HEK293 (cell line): ENCODE data around the gene APC2.

Experiments used
- CTCF ChIA-PET: fragments of 350-600 bp; formaldehyde crosslinking; extraction: SDS; loops from one replicate; lab custom pipeline; 2021; ENCODE audit warnings: antibody characterized with exemption; lab: Yijun Ruan, JAX
- POLR2A ChIA-PET: fragments of 300-600 bp; formaldehyde crosslinking; extraction: SDS; loops from one replicate; lab custom pipeline; 2020; ENCODE audit warnings: antibody characterized with exemption, inconsistent platforms; lab: Yijun Ruan, JAX
- H3K27ac ChIP-seq: fragments of 200-500 bp; sonication (Bioruptor generic); 2 replicates; pipeline ENCODE4 v1.5.1; 2014; ENCODE audit warnings: low read depth, low read length, control low read depth, inconsistent platforms; ENCODE audit errors: extremely low read depth
- H3K36me3 ChIP-seq, 2 experiments: fragments of 200-500 bp in 1 of 2; sonication (Bioruptor generic) in 1 of 2; 1 replicate in 1 of 2; 2 replicates in 1 of 2; pipeline ENCODE4 v1.5.1; 2014 to 2017; ENCODE audit warnings: inconsistent platforms in 2 of 2, low read length in 2 of 2; ENCODE audit not compliant: control insufficient read depth in 2 of 2, insufficient read depth in 1 of 2
- H3K4me1 ChIP-seq: fragments of 200-500 bp; sonication (Bioruptor generic); 2 replicates; pipeline ENCODE4 v1.5.1; 2014; ENCODE audit warnings: mild to moderate bottlenecking, low read length, inconsistent platforms; ENCODE audit not compliant: control insufficient read depth, insufficient read depth
- H3K4me3 ChIP-seq: 2 replicates; pipeline ENCODE4 v1.5.1; 2011; ENCODE audit warnings: low read depth, mild to moderate bottlenecking, control low read depth, low read length, moderate library complexity
- H3K9me3 ChIP-seq: fragments of 200-500 bp; sonication (Bioruptor generic); 2 replicates; pipeline ENCODE4 v1.5.1; 2014; ENCODE audit warnings: low read depth, low read length, inconsistent platforms; ENCODE audit not compliant: control insufficient read depth, insufficient read depth
- HOXA7 ChIP-seq: sonication (generic); formaldehyde crosslinking; IDR thresholded peaks from 2 replicates; pipeline ENCODE4 v1.8.1; 2022; ENCODE audit warnings: missing genetic modification reagents, borderline replicate concordance
- INSM2 ChIP-seq: fragments of 450-650 bp; formaldehyde crosslinking; IDR thresholded peaks from 2 replicates; pipeline ENCODE4 v1.5.1; 2016; ENCODE audit warnings: missing biosample characterization, missing genetic modification characterization
- KLF8 ChIP-seq: fragments of 450-650 bp; formaldehyde crosslinking; IDR thresholded peaks from 2 replicates; pipeline ENCODE4 v1.5.1; 2016; ENCODE audit warnings: missing biosample characterization, missing genetic modification characterization
- PRDM10 ChIP-seq: fragments of 450-650 bp; formaldehyde crosslinking; IDR thresholded peaks from 2 replicates; pipeline ENCODE4 v1.5.1; 2016; ENCODE audit warnings: missing biosample characterization, missing genetic modification characterization
- ZBTB8A ChIP-seq: fragments of 450-650 bp; formaldehyde crosslinking; IDR thresholded peaks from 2 replicates; pipeline ENCODE4 v1.5.1; 2016; ENCODE audit warnings: missing biosample characterization, missing genetic modification characterization
- ZNF274 ChIP-seq, 2 experiments: fragments of 200-500 bp in 1 of 2; fragments of 450-650 bp in 1 of 2; sonication (Bioruptor generic) in 1 of 2; formaldehyde crosslinking in 1 of 2; IDR thresholded peaks; 2 replicates each; pipeline versions ENCODE4 v1.5.1 to v1.6.1; 2014 to 2016; ENCODE audit warnings: borderline replicate concordance in 1 of 2, inconsistent platforms in 1 of 2, low read length in 1 of 2, missing biosample characterization in 1 of 2, missing genetic modification characterization in 1 of 2
- ZNF350 ChIP-seq: fragments of 450-650 bp; formaldehyde crosslinking; IDR thresholded peaks from 2 replicates; pipeline ENCODE4 v1.5.0; 2017; ENCODE audit warnings: missing biosample characterization, mild to moderate bottlenecking, missing genetic modification characterization
- ZNF354C ChIP-seq: fragments of 450-650 bp; formaldehyde crosslinking; IDR thresholded peaks from 2 replicates; pipeline ENCODE4 v1.5.1; 2016; ENCODE audit warnings: missing biosample characterization, missing genetic modification characterization, low read depth, borderline replicate concordance
- ZNF394 ChIP-seq: fragments of 450-650 bp; formaldehyde crosslinking; IDR thresholded peaks from 2 replicates; pipeline ENCODE4 v1.5.1; 2016; ENCODE audit warnings: missing biosample characterization, missing genetic modification characterization, mild to moderate bottlenecking, moderate library complexity, borderline replicate concordance
- ZNF501 ChIP-seq: fragments of 450-650 bp; formaldehyde crosslinking; IDR thresholded peaks from 2 replicates; pipeline ENCODE4 v1.5.1; 2016; ENCODE audit warnings: missing biosample characterization, missing genetic modification characterization

Gene APC2

GRCh38 chr19:1424192-1424955 lies 25.5 kb upstream of the APC2 start (continued):
- TF ChIP-seq ZNF394 (tag by site-specific recombination) = no peak
- TF ChIP-seq ZNF354C = no peak
- no peak for TF ChIP-seq ZNF274 (IDR thresholded peaks at IDR 0.05; ENCODE audit: low read length)
- TF ChIP-seq ZNF274 (tag by site-specific recombination; IDR thresholded peaks at IDR 0.05; ENCODE audit: borderline replicate concordance) = no peak
- no peak for TF ChIP-seq ZNF350

GRCh38 chr19:1425102-1425837 lies 24.7 kb upstream of the APC2 start:
- H3K36me3 ChIP-seq = peaks cover 11 to 98% of the 10 kb centered on the region in 2 experiments
- ChIA-PET CTCF (interaction anchor here (0.7 kb wide), 1 partner anchor 12 kb away, joined by 4 read pairs; no protein-coding TSS in a partner anchor), POLR2A (interaction anchor here (0.6 to 1.1 kb wide), 2 partner anchors 8 kb away, joined by 3 to 4 read pairs; no protein-coding TSS in a partner anchor)
- TF ChIP-seq ZNF501 (tag by site-specific recombination) (no peak), HOXA7 (CRISPR knock-in tag) (no peak), PRDM10 (tag by site-specific recombination) (peak; percentile 57; the same call in 1 of the 2 replicates), KLF8 (tag by site-specific recombination) (0 out of 2 replicates have a peak, but pooled peaks have one; percentile 4), ZBTB8A (tag by site-specific recombination) (no peak)
- H3K4me1 ChIP-seq = no peaks in the 10 kb centered on the region
- H3K4me3 ChIP-seq = no peak overlapping the region
- H3K27ac ChIP-seq = no peak overlapping the region
- H3K9me3 ChIP-seq = no peaks in the 10 kb centered on the region

- ChIA-PET CTCF (interaction anchor here (0.7 kb wide), 1 partner anchor 11 kb away, joined by 4 read pairs; no protein-coding TSS in a partner anchor), POLR2A (interaction anchor here (0.6 kb wide), 1 partner anchor 9 kb away, joined by 4 read pairs; no protein-coding TSS in a partner anchor)
- Histone ChIP-seq H3K27ac (no peak overlapping the region), H3K4me3 (no peak overlapping the region), H3K36me3 (peaks cover 15 to 94% of the 10 kb centered on the region in 2 experiments), H3K9me3 (no peaks in the 10 kb centered on the region), H3K4me1 (no peaks in the 10 kb centered on the region)
- TF ChIP-seq PRDM10 (tag by site-specific recombination) (peak; percentile 72), INSM2 (no peak)
Measured at GRCh38 chr19:1425902-1426301, 24.0 kb upstream of the APC2 start.
